ENCODE measurements around the gene BACH2.

DNA sequence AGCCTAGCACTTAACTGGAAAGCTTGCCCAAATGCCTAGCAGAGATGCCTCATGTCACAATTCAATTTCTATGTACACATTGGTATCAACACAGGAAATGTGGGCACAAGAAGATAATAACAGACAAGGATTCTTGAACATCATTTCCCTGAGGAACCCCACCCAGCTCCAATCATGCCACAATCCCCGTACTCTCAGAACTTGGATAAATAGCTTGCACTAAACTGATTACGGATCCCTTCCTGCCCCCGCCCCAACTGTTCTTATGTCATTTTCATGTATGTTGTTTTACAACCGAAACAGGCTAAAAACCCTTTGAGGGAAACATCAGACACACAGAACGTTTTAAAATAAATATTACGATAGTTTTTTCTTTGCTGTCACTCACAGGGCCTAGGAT is 87.1 kb downstream of the BACH2 start:
- TF ChIP-seq, protein P1, sequence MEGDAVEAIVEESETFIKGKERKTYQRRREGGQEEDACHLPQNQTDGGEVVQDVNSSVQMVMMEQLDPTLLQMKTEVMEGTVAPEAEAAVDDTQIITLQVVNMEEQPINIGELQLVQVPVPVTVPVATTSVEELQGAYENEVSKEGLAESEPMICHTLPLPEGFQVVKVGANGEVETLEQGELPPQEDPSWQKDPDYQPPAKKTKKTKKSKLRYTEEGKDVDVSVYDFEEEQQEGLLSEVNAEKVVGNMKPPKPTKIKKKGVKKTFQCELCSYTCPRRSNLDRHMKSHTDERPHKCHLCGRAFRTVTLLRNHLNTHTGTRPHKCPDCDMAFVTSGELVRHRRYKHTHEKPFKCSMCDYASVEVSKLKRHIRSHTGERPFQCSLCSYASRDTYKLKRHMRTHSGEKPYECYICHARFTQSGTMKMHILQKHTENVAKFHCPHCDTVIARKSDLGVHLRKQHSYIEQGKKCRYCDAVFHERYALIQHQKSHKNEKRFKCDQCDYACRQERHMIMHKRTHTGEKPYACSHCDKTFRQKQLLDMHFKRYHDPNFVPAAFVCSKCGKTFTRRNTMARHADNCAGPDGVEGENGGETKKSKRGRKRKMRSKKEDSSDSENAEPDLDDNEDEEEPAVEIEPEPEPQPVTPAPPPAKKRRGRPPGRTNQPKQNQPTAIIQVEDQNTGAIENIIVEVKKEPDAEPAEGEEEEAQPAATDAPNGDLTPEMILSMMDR (IDR thresholded peaks at IDR 0.05; ENCODE audit: insufficient read depth, low read length), result no peak
- TF ChIP-seq GABPA (IDR thresholded peaks at IDR 0.05; ENCODE audit: low read depth) (no peak), POLR2AphosphoS5 (IDR thresholded peaks at IDR 0.05; ENCODE audit: low read depth) (no peak), SPI1 (IDR thresholded peaks at IDR 0.05; ENCODE audit: borderline replicate concordance, low read depth) (no peak)
- TF ChIP-seq, protein P2, sequence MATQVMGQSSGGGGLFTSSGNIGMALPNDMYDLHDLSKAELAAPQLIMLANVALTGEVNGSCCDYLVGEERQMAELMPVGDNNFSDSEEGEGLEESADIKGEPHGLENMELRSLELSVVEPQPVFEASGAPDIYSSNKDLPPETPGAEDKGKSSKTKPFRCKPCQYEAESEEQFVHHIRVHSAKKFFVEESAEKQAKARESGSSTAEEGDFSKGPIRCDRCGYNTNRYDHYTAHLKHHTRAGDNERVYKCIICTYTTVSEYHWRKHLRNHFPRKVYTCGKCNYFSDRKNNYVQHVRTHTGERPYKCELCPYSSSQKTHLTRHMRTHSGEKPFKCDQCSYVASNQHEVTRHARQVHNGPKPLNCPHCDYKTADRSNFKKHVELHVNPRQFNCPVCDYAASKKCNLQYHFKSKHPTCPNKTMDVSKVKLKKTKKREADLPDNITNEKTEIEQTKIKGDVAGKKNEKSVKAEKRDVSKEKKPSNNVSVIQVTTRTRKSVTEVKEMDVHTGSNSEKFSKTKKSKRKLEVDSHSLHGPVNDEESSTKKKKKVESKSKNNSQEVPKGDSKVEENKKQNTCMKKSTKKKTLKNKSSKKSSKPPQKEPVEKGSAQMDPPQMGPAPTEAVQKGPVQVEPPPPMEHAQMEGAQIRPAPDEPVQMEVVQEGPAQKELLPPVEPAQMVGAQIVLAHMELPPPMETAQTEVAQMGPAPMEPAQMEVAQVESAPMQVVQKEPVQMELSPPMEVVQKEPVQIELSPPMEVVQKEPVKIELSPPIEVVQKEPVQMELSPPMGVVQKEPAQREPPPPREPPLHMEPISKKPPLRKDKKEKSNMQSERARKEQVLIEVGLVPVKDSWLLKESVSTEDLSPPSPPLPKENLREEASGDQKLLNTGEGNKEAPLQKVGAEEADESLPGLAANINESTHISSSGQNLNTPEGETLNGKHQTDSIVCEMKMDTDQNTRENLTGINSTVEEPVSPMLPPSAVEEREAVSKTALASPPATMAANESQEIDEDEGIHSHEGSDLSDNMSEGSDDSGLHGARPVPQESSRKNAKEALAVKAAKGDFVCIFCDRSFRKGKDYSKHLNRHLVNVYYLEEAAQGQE (IDR thresholded peaks at IDR 0.05; ENCODE audit: insufficient replicate concordance, low read depth), result no peak
